Endothelial cell (in vitro differentiated cells): Measurements from ENCODE around the gene COL25A1. TPM values are rescaled to one million over a fixed set of nuclear protein-coding genes. Genes with fewer than 3 reads are reported as not detected.

Experiments used
- DNase-seq: peaks from one replicate; pipeline ENCODE4 v3.0.0; 2021; ENCODE audit warnings: low spot score
- H3K27ac Mint-ChIP-seq: one replicate; pipeline ENCODE4 v1.8.0; 2021; ENCODE audit warnings: mixed read lengths, inconsistent platforms; ENCODE audit not compliant: unreplicated experiment
- H3K27me3 Mint-ChIP-seq: one replicate; pipeline ENCODE4 v1.8.0; 2021; ENCODE audit warnings: mild to moderate bottlenecking, moderate library complexity, mixed read lengths, inconsistent platforms; ENCODE audit not compliant: unreplicated experiment
- H3K36me3 Mint-ChIP-seq: one replicate; pipeline ENCODE4 v1.8.0; 2021; ENCODE audit warnings: mild to moderate bottlenecking, low read depth, mixed read lengths, inconsistent platforms; ENCODE audit not compliant: unreplicated experiment
- H3K4me1 Mint-ChIP-seq: one replicate; pipeline ENCODE4 v1.8.0; 2021; ENCODE audit warnings: mild to moderate bottlenecking, mixed read lengths, inconsistent platforms; ENCODE audit not compliant: unreplicated experiment
- H3K4me3 Mint-ChIP-seq: one replicate; pipeline ENCODE4 v1.8.0; 2021; ENCODE audit warnings: mild to moderate bottlenecking, mixed read lengths, inconsistent platforms; ENCODE audit not compliant: unreplicated experiment
- H3K9me3 Mint-ChIP-seq: one replicate; pipeline ENCODE4 v1.8.0; 2021; ENCODE audit warnings: mixed read lengths, inconsistent platforms; ENCODE audit not compliant: unreplicated experiment
- total RNA-seq: library from RNA; stranded (reverse); fragmentation: NEBNext Ultra II Directional; extraction: Animal tissue kit (Norgen Biotek cat#: 25700); gene quantifications from one replicate; pipeline ENCODE4 v1.2.1, GENCODE V29; 2021; ENCODE audit not compliant: unreplicated experiment
- TF ChIP-seq, protein P1 (sequence below): fragments of 200-600 bp; sonication (generic); IDR thresholded peaks from one replicate; pipeline ENCODE4 v1.5.0; 2021; ENCODE audit warnings: antibody characterized with exemption; ENCODE audit not compliant: unreplicated experiment

Gene COL25A1
- total RNA-seq, 1 donor from 2014 or later, result 22.7 TPM

GRCh38 chr4:109046471-109047201 is 255.8 kb downstream of the COL25A1 start:
- Mint-ChIP-seq H3K27me3 (no peaks in the 10 kb centered on the region), H3K4me3 (no peak overlapping the region), H3K36me3 (no peaks in the 10 kb centered on the region), H3K9me3 (no peaks in the 10 kb centered on the region), H3K4me1 (no peaks in the 10 kb centered on the region), H3K27ac (no peak overlapping the region)
- no peak for DNase-seq
- TF ChIP-seq, protein P1, sequence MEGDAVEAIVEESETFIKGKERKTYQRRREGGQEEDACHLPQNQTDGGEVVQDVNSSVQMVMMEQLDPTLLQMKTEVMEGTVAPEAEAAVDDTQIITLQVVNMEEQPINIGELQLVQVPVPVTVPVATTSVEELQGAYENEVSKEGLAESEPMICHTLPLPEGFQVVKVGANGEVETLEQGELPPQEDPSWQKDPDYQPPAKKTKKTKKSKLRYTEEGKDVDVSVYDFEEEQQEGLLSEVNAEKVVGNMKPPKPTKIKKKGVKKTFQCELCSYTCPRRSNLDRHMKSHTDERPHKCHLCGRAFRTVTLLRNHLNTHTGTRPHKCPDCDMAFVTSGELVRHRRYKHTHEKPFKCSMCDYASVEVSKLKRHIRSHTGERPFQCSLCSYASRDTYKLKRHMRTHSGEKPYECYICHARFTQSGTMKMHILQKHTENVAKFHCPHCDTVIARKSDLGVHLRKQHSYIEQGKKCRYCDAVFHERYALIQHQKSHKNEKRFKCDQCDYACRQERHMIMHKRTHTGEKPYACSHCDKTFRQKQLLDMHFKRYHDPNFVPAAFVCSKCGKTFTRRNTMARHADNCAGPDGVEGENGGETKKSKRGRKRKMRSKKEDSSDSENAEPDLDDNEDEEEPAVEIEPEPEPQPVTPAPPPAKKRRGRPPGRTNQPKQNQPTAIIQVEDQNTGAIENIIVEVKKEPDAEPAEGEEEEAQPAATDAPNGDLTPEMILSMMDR, result no peak

- no peak for DNase-seq
- no peak overlapping the region for H3K27ac Mint-ChIP-seq
- no peaks in the 10 kb centered on the region for H3K9me3 Mint-ChIP-seq
- H3K4me1 Mint-ChIP-seq, result no peaks in the 10 kb centered on the region
- H3K27me3 Mint-ChIP-seq, result no peaks in the 10 kb centered on the region
- no peak overlapping the region for H3K4me3 Mint-ChIP-seq
- TF ChIP-seq, protein P1, result no peak
- no peaks in the 10 kb centered on the region for H3K36me3 Mint-ChIP-seq
These were observed 258.0 kb downstream of the COL25A1 start for GRCh38 chr4:109044431-109044830.

DNA sequence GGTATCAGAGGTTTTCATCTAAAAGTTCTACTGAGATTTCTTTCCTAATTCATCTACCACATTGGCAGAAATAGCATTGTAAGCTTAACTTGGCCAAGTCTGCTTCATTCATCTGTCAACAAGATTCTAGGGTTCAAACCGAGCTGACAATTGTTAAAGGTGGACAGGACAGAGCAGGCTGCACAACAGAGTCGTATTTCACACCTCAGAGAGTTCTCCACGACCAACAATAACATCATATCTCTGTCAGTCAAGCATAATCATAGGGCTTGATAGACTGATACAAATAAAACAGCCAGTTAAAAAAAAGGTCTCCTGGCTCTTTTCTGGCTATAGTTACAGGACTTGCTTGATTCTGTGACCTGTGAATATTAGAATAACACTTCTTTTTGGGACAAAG is 259.2 kb downstream of the COL25A1 start:
- no peaks in the 10 kb centered on the region for H3K9me3 Mint-ChIP-seq
- no peaks in the 10 kb centered on the region for H3K36me3 Mint-ChIP-seq
- TF ChIP-seq, protein P1, result no peak

DNA sequence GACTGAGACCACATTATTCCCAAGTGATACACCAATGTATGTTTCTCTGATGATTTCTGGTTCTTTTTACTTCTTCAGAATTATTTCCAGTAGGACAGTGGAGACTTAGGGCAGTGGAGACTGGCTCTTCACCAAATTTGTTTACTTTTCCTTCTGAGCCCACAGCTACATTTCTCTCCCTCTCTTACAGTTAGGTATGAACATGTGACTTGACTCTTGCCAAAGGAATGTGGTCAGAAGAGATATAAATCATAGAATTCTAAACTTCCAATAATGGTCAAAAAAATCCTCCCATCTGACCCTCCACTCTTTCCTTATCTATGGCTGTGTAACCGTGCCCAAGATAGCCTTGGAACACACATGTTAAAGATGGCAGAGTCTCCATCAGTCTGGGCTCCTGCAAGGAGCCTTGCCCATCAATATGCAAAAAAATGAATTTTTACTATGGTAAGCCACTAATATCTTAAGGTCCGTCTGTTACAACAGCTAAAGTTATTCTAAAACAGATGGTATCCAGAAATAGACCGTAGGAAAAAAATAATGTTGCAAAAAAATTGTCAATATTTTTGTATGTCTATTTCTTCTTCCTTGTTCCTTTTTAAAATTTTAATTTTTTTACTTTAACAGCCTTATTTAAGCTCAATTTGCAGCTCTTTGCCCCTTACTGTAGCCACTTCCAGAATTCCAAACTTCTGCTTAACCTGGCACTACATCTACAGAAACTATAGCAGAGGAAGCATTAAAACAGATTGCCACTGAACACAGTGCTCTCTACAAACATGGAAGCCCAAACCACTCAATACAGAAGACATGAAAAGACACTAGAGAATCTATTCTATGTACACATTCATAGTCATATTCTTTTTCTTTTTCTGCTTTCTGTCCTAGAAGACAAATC is 260.7 kb downstream of the COL25A1 start:
- Mint-ChIP-seq H3K36me3 (no peaks in the 10 kb centered on the region), H3K9me3 (no peaks in the 10 kb centered on the region), H3K27me3 (no peaks in the 10 kb centered on the region), H3K4me3 (no peak overlapping the region), H3K27ac (no peak overlapping the region), H3K4me1 (peaks cover 4% of the 10 kb centered on the region)
- no peak for DNase-seq
- TF ChIP-seq, protein P1, result no peak

More for the DNA sequence above, 259.2 kb downstream of the COL25A1 start:
- Mint-ChIP-seq H3K4me3 (no peak overlapping the region), H3K27me3 (no peaks in the 10 kb centered on the region), H3K4me1 (no peaks in the 10 kb centered on the region), H3K27ac (no peak overlapping the region)
- no peak for DNase-seq
